Endothelial cell of umbilical vein (primary cell): ENCODE measurements around the gene SAT1. TPM values are rescaled to one million over a fixed set of nuclear protein-coding genes. Genes with fewer than 3 reads are reported as not detected.

ENCODE experiments used
- BruUV-seq: library from RNA; stranded (reverse); fragments of 400-500 nt; replicated peaks from 2 replicates; lab custom pipeline; 2021; lab: Mats Ljungman, UMichigan
- CTCF ChIA-PET: fragments of 300-600, 350-600 bp; sonication (Branson Sonifier 250); formaldehyde crosslinking; loops from one replicate; lab custom pipeline; 2021; ENCODE audit warnings: antibody characterized with exemption, inconsistent platforms; lab: Charles Lee
- POLR2A ChIA-PET: fragments of 300-600, 350-600 bp; sonication (Branson Sonifier 250); formaldehyde crosslinking; loops from one replicate; lab custom pipeline; 2021; ENCODE audit warnings: antibody characterized with exemption, inconsistent platforms; lab: Charles Lee
- DNase-seq: peaks from one replicate; pipeline ENCODE4 v3.0.0-alpha.2; 2011; ENCODE audit warnings: low read depth, low spot score
- FAIRE-seq: peaks from 2 replicates; lab custom pipeline; 2011; peaks lifted over from hg19 to GRCh38; lab: Jason Lieb, UNC
- H2AFZ ChIP-seq: 2 replicates; pipeline ENCODE4 v1.6.0; 2012; ENCODE audit warnings: low read depth, low read length, control low read depth, inconsistent platforms
- H3K27ac ChIP-seq: 2 replicates; pipeline ENCODE4 v1.5.1; 2011; ENCODE audit warnings: low read depth, mild to moderate bottlenecking, control low read depth, low read length, moderate library complexity; ENCODE audit not compliant: insufficient read depth
- H3K27me3 ChIP-seq, 2 experiments: 2 replicates each; pipeline versions ENCODE4 v1.6.0 to v1.6.1; 2011; ENCODE audit warnings: low read length in 2 of 2, mixed read lengths in 1 of 2; ENCODE audit not compliant: control insufficient read depth in 2 of 2, insufficient read depth in 2 of 2
- H3K36me3 ChIP-seq, 2 experiments: 2 replicates in 1 of 2; 3 replicates in 1 of 2; pipeline ENCODE4 v1.5.1; 2011; ENCODE audit warnings: low read length in 2 of 2, mild to moderate bottlenecking in 1 of 2, moderate library complexity in 1 of 2; ENCODE audit not compliant: control insufficient read depth in 2 of 2, insufficient read depth in 2 of 2; ENCODE audit errors: extremely low read depth in 1 of 2
- H3K4me1 ChIP-seq: 3 replicates; pipeline ENCODE4 v1.5.1; 2011; ENCODE audit warnings: mild to moderate bottlenecking, low read length; ENCODE audit not compliant: control insufficient read depth, insufficient read depth; ENCODE audit errors: extremely low read depth
- H3K4me2 ChIP-seq: 2 replicates; pipeline ENCODE4 v1.6.1; 2011; ENCODE audit warnings: low read length, control low read depth, mixed read lengths; ENCODE audit not compliant: insufficient read depth
- H3K4me3 ChIP-seq, 3 experiments: fragments of 200-600 bp in 1 of 3; sonication (generic), shearing (Covaris generic) in 1 of 3; replicated peaks in 1 of 3; 2 replicates each; pipeline ENCODE4 v1.5.1; 2011 to 2016; ENCODE audit warnings: control low read depth in 3 of 3, low read length in 3 of 3, mild to moderate bottlenecking in 2 of 3, inconsistent platforms in 1 of 3, low read depth in 1 of 3, moderate library complexity in 1 of 3; ENCODE audit not compliant: insufficient read depth in 1 of 3
- H3K79me2 ChIP-seq: 2 replicates; pipeline ENCODE4 v1.6.0; 2012; ENCODE audit warnings: low read length, inconsistent platforms; ENCODE audit not compliant: control insufficient read depth, insufficient read depth
- H3K9ac ChIP-seq: replicated peaks from 2 replicates; pipeline ENCODE3; 2011; ENCODE audit warnings: low read length, control low read depth; ENCODE audit not compliant: insufficient read depth; ENCODE audit errors: extremely low read depth
- H3K9me1 ChIP-seq: replicated peaks from 3 replicates; pipeline ENCODE4 v1.6.0; 2011; ENCODE audit warnings: mild to moderate bottlenecking, low read length; ENCODE audit not compliant: control insufficient read depth, insufficient read depth; ENCODE audit errors: extremely low read depth
- H3K9me3 ChIP-seq: replicated peaks from 2 replicates; pipeline ENCODE4 v1.5.1; 2012; ENCODE audit warnings: low read length, inconsistent platforms; ENCODE audit not compliant: control insufficient read depth, insufficient read depth
- H4K20me1 ChIP-seq: replicated peaks from 2 replicates; pipeline ENCODE3; 2011; ENCODE audit warnings: mild to moderate bottlenecking, low read length; ENCODE audit not compliant: control insufficient read depth, insufficient read depth; ENCODE audit errors: extremely low read depth
- EZH2 ChIP-seq: IDR thresholded peaks from 2 replicates; pipeline ENCODE4 v1.6.1; 2012; ENCODE audit warnings: borderline replicate concordance, low read depth, mild to moderate bottlenecking, moderate library complexity, low read length, inconsistent platforms; ENCODE audit not compliant: severe bottlenecking
- FOS ChIP-seq: IDR thresholded peaks from 2 replicates; pipeline ENCODE4 v1.6.1; 2011; ENCODE audit warnings: mild to moderate bottlenecking, low read length, moderate library complexity, borderline replicate concordance; ENCODE audit not compliant: insufficient read depth
- GATA2 ChIP-seq: IDR thresholded peaks from 2 replicates; pipeline ENCODE4 v1.7.0; 2011; ENCODE audit warnings: low read depth, mild to moderate bottlenecking, moderate library complexity, mixed read lengths, low read length; ENCODE audit not compliant: insufficient read length, insufficient read depth
- JUN ChIP-seq: IDR thresholded peaks from 2 replicates; pipeline ENCODE4 v1.6.1; 2011; ENCODE audit warnings: borderline replicate concordance, low read depth; ENCODE audit not compliant: insufficient read length, insufficient read depth
- MYC ChIP-seq: IDR thresholded peaks from one replicate; pipeline ENCODE4 v1.6.1; 2011; ENCODE audit warnings: mild to moderate bottlenecking, low read depth, low read length
- POLR2A ChIP-seq: IDR thresholded peaks from 2 replicates; pipeline ENCODE4 v1.6.1; 2012; ENCODE audit warnings: low read depth, mild to moderate bottlenecking, control low read depth, low read length
- POLR2AphosphoS5 ChIP-seq: IDR thresholded peaks from 2 replicates; pipeline ENCODE4 v1.6.1; 2012; ENCODE audit warnings: low read depth, mild to moderate bottlenecking, control low read depth, low read length, moderate library complexity; ENCODE audit not compliant: insufficient read depth
- dilution Hi-C: fragments of 300-500 bp; cut with MboI; formaldehyde crosslinking; loops from one replicate; pipeline ENCODE4 v1.15.0; 2019; ENCODE audit warnings: low sequenced_read_pairs; ENCODE audit not compliant: extremely low pct_ligation_motif_present
- intact Hi-C: fragments of 100-400 bp; cut with micrococcal nuclease; formaldehyde crosslinking; loops from one replicate; pipeline ENCODE4 v1.10.0; 2022
- polyA plus RNA-seq, 4 experiments: library from polyadenylated mRNA; depleted of rRNA in 3 of 4; stranded (reverse) in 3 of 4; unstranded in 1 of 4; fragments of >200 nt; gene quantifications; 2 replicates each; pipeline versions ENCODE4 v1.2.1 to v1.2.3, GENCODE V29; 2011 to 2012; ENCODE audit warnings: missing spikeins in 1 of 4
- total RNA-seq: library from RNA; stranded (reverse); gene quantifications from 2 replicates; pipeline ENCODE4 v1.2.3, GENCODE V29; 2021
- TF ChIP-seq, protein P1 (sequence below), 2 donors: IDR thresholded peaks; 1 replicate in 1 of 2; 2 replicates in 1 of 2; pipeline ENCODE4 v1.5.1; 2011; ENCODE audit warnings: low read length in 2 of 2, mild to moderate bottlenecking in 2 of 2, moderate library complexity in 2 of 2, control low read depth in 1 of 2, inconsistent platforms in 1 of 2, low read depth in 1 of 2; ENCODE audit not compliant: insufficient read depth in 1 of 2; ENCODE audit errors: extremely low read depth in 1 of 2
- TF ChIP-seq, protein P2 (sequence below): IDR thresholded peaks from 2 replicates; pipeline ENCODE4 v1.6.1; 2011; ENCODE audit not compliant: insufficient read depth, insufficient read length

SAT1 gene
- total and polyA plus RNA-seq, 2 donors (not counting 3 experiments of a cell fraction or from before 2014, with no cell fraction given), result 289 to 526 TPM

DNA sequence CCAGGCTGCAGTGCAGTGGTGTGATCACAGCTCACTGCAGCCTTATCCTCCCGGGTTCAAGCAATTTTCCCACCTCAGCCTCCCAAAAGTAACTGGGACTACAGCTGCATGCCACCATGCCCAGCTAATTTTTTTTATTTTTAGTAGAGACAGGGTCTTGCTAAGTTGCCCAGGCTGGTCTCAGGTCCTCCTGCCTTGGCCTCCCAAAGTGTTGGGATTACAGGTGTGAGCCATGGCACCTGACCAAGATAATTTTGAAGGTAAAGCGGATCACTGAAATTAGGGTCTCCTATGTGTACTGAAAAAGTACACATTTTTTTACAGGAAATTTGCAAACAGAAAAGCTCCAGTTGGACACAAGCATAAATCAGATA lies 4.8 kb downstream of the SAT1 start:
- Histone ChIP-seq H2AFZ (no peak overlapping the region), H3K4me2 (no peak overlapping the region), H3K9me1 (no peaks in the 10 kb centered on the region), H3K36me3 (peaks cover 2 to 3% of the 10 kb centered on the region in 2 experiments), H3K4me1 (peaks cover 9% of the 10 kb centered on the region), H3K27me3 (no peaks in the 10 kb centered on the region), H3K4me3 (no peak overlapping the region), H4K20me1 (no peaks in the 10 kb centered on the region), H3K27ac (no peak overlapping the region), H3K9me3 (no peaks in the 10 kb centered on the region), H3K79me2 (peaks cover 20% of the 10 kb centered on the region), H3K9ac (no peak overlapping the region)
- peak; percentile 4 for DNase-seq
- intact Hi-C loops, result loop anchor here (10.0 kb wide), 1 partner anchor 93 kb away; no protein-coding TSS in a partner anchor
- TF ChIP-seq, protein P1, sequence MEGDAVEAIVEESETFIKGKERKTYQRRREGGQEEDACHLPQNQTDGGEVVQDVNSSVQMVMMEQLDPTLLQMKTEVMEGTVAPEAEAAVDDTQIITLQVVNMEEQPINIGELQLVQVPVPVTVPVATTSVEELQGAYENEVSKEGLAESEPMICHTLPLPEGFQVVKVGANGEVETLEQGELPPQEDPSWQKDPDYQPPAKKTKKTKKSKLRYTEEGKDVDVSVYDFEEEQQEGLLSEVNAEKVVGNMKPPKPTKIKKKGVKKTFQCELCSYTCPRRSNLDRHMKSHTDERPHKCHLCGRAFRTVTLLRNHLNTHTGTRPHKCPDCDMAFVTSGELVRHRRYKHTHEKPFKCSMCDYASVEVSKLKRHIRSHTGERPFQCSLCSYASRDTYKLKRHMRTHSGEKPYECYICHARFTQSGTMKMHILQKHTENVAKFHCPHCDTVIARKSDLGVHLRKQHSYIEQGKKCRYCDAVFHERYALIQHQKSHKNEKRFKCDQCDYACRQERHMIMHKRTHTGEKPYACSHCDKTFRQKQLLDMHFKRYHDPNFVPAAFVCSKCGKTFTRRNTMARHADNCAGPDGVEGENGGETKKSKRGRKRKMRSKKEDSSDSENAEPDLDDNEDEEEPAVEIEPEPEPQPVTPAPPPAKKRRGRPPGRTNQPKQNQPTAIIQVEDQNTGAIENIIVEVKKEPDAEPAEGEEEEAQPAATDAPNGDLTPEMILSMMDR (IDR thresholded peaks at IDR 0.05; ENCODE audit: extremely low read depth in 1 of 2, insufficient read depth in 1 of 2, low read depth in 1 of 2, low read length in 2 of 2), result no peak
- TF ChIP-seq FOS (no peak), MYC (no peak), EZH2 (no peak), JUN (no peak), GATA2 (no peak), POLR2AphosphoS5 (no peak), POLR2A (no peak)
- TF ChIP-seq, protein P2, sequence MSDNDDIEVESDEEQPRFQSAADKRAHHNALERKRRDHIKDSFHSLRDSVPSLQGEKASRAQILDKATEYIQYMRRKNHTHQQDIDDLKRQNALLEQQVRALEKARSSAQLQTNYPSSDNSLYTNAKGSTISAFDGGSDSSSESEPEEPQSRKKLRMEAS, result no peak
- dilution Hi-C loops, result no loop called here
- POLR2A ChIA-PET, result no interaction called here
- CTCF ChIA-PET, result interaction anchor here (0.7 to 2.9 kb wide), 2 partner anchors 68 to 114 kb away, joined by 3 to 9 read pairs; no protein-coding TSS in a partner anchor
- FAIRE-seq, result no peak
- no TSS peak for BruUV-seq
